ENCODE measurements around the gene SPATA7. TPM values are rescaled to one million over a fixed set of nuclear protein-coding genes. Genes with fewer than 3 reads are reported as not detected.

The SPATA7 gene
- total RNA-seq, 1 donor from 2014 or later: 2.4 TPM

DNA sequence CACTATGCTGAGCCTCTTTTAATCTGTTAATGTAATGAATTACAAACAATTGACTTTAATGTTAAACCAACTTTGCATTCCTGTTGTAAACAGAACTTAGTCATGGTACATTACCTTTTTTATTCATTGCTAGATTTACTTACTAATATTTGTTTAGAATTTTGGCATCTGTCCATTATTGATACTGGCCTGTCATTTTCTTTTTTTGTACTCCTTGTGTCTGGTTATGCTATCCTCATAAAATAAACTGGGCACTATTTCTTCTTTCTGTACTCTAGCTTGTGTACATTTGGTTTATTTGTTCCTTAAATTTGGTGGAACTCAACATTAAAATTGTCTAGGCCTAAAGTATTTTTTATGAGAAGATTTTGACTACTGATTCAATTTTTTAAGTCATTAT is 32.1 kb downstream of the SPATA7 start:
- intact Hi-C loops (cut with micrococcal nuclease): no loop called here

DNA sequence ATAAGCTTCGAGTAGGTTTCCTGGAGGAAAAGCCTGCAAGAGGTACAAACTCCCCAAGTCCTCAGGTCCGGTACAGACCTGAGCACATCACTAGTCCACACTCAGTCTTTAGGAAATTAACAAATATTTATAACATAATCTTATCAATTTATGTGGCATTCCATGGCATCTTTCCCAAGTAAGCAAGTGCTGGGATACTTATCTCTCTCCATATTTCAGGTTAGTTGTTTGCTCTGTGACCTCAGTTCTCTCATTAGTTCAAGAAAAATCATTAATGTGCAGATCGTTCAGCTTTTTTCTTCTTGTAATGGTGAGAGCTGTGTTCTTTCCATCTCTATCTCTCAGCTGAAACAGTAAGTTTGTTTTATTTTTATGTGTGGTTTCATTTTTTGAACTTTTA is 34.7 kb downstream of the SPATA7 start:
- intact Hi-C loops (cut with micrococcal nuclease): no loop called here

DNA sequence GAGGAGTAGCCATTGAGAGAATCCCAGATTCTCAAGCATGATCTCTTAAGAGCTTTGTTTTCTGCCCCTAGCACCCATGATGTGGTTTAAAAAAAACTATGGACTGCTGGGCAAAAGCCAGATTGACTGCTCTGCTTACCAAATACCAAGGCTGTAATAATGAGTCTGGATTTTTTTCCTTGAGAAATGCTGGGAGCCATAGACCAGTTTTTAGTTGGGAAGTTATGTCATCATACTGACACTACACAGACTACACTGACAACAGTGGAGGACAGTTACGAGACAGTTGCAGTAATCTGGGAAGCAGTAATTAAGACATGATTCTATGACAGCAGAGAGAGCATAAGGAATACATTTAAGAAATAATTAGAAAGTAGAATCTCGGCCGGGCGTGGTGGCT is 35.8 kb downstream of the SPATA7 start:
- intact Hi-C loops (cut with micrococcal nuclease): no loop called here

DNA sequence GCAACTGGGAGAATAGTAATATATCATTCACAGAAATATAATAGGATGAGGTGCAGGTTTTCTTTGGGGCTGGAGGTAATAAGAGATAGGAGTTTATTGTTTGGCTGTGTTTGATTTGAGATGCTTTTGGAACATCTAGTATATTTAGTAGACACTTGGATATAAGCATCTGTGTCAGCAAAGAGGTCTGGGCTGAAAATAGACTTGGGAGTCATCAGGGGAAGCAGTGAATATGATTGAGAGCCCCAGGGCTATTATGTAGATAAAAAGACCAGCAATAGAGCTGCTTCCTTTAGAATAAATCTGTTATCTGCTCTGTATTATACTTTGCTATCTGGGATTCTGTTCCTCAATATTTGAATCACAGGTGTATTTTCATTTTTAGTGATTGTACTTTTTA is 36.6 kb downstream of the SPATA7 start:
- intact Hi-C loops (cut with micrococcal nuclease): no loop called here

DNA sequence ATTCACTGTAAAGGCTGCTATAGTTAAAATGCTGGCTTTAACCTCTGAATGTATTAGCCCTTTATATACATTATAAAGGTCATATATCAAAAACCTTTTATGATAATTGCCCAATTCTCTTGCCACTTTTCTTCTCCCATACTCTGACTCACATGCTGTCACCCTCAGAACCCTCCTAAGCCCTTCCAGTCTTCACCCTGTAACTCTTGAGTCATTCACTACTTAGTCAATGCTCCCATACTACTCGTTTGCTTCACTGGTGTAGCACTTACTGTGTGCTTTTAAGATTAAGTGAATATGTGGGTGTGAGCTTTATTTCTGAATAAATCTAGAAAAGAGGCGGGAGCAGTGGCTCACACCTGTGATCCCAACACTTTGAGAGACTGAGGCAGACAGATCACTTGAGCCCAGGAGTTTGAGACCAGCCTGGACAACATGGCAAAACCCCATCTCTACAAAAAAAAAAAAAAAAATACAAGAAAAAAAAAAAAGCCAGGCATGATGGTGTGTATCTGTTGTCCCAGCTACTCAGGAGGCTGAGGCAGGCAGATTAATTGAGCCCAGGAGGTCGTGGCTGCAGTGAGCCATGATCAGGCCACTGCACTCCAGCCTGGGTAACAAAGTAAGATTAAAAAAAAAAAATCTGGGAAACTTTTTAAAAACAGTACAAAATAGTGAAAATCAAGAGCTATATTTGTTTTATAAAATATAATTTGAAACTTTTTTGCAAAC is 37.6 kb downstream of the SPATA7 start:
- intact Hi-C loops (cut with micrococcal nuclease): no loop called here

DNA sequence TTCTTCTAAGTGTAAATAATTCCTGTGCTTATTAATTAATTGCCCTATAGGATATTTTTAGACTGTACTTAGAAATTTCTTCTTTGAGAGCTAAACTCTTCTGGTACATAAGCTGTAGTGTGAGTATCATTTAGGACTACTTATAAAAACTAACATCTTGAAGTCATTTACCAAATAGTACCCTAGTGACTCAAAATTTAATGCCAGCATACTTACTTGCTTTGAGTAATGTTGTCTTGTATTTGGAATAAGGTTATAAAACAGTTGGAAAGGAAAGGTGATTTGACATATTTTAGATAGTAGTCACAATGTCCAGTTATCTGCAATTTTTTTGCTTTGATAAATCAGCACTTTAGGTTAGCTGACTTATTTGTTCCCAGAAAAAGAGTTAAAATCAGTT is 39.1 kb downstream of the SPATA7 start:
- intact Hi-C loops (cut with micrococcal nuclease): no loop called here

- intact Hi-C loops (cut with micrococcal nuclease): no loop called here
These were observed 40.8 kb downstream of the SPATA7 start for GRCh38 chr14:88426271-88426670.

DNA sequence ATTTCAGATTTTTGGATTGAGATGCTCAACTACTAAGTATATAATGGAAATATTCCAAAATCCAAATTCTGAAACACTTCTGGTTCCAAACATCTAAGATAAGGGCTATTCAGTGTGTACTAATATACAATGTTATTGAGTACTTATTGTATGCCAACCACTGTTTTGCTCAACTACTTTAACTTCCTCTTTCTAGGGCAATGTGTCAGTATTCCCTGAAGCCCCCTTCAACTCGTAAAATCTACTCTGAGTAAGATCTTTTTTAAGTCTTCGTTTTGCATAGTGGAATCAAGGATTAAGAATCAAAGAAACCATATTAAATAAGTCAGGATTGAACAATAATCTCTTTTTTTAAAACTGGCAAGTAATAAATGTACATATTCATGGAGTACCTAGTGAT is 45.5 kb downstream of the SPATA7 start:
- intact Hi-C loops (cut with micrococcal nuclease): no loop called here

DNA sequence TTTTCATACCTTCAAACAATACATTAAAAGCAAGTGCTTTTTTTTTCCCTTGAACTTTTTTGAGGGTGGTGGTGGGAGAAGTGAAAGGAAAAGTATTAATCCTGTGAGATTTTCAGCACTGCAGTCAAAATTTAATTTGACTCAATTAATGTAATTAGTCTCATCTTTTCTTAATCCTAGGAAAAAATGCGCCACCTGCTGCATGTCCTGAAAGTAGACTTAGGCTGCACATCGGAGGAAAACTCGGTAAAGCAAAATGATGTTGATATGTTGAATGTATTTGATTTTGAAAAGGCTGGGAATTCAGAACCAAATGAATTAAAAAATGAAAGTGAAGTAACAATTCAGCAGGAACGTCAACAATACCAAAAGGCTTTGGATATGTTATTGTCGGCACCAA is 52.2 kb downstream of the SPATA7 start:
- intact Hi-C loops (cut with micrococcal nuclease): no loop called here

DNA sequence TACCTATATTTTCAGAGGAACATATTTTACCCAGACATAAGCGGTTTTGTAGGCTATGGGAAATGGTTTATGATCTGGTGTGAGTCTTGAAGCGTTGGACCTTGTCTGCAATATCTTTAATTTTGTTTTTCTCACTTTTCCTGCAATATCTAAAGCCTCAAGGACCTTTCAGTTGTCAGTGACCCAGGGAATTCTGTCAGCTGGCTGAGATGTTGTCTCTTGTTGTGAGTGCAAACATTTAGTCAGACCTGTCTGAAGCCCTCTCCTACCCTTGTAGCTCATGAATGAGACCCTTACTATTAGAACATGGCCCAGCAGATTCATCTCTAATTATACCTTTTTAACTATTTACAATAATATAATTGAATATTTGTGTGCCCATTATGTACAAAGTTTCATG is 53.6 kb downstream of the SPATA7 start:
- intact Hi-C loops (cut with micrococcal nuclease): no loop called here

DNA sequence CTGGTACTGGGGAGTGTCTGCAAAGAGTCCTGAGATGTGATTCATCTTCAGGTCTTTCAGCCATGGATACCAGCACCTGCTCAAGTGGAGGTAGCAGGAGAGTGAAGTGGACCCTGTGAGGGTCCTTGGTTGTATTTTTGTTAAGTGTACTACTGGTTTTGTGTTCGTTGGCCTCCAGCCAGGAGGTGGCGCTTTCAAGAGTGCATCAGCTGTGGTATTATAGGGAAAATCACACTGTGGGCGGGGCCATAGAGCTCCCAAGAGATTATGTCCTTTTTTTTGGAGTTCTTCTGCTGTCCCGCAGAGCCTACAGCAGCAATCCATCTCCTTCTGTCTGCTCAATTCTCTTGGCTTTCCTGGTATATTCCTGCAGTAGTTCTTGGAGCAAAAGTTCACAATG is 66.8 kb downstream of the SPATA7 start:
- intact Hi-C loops (cut with micrococcal nuclease): no loop called here

DNA sequence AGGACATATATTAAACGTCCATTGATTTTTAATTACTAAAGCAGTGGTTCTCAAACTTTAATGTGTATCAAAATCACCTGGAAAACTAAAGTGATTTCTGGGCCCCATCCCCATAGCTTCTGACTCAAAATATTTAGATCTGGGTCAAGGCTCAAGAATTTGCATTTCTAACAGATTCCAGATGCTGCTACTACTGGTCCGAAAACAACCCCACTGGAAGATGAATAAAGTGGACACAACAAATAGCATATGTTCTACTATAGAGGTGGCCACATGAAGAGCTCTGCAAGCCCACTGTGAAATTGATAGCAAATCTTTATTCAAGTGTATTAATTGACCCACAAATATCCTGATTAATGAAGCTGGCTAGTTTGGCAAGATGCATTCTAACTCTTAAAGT is 69.4 kb downstream of the SPATA7 start:
- intact Hi-C loops (cut with micrococcal nuclease): no loop called here

DNA sequence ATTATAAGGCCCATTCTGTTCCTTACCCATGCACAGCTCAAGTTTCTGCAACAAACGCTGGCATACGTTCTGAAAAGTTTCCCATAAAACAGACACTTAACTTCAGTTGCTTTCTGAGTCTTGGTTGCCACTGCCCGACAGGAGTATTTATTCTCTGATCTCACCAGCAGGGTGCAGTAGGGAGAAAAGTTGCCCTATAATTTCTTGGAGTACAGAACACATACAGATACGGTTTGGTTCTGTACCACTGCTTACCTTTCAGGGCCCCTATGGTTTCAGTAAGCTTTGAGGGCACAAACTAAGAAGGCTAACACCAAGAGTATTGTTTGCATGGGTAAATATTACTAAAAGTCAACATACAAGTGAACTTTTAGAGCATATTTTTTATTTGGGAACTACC is 77.9 kb downstream of the SPATA7 start:
- intact Hi-C loops (cut with micrococcal nuclease): no loop called here

DNA sequence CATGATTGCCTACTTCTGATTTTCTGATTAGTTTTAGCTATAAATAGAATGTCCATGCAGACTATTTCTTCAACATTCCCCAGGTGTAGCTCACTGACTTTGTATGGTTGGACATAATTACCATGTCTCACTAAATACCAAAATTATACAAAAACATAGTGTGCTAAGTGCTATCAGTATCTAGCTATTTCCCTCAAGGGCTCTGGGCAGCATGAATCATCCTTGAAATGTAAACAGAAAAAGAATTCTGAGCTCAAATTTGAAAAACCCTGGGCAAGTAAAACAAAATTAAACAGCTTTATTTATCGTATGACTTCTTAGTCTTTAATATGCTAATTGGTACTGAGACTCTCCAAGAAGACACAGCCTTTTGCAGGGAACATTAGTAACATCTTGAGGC is 82.9 kb downstream of the SPATA7 start:
- intact Hi-C loops (cut with micrococcal nuclease): no loop called here

DNA sequence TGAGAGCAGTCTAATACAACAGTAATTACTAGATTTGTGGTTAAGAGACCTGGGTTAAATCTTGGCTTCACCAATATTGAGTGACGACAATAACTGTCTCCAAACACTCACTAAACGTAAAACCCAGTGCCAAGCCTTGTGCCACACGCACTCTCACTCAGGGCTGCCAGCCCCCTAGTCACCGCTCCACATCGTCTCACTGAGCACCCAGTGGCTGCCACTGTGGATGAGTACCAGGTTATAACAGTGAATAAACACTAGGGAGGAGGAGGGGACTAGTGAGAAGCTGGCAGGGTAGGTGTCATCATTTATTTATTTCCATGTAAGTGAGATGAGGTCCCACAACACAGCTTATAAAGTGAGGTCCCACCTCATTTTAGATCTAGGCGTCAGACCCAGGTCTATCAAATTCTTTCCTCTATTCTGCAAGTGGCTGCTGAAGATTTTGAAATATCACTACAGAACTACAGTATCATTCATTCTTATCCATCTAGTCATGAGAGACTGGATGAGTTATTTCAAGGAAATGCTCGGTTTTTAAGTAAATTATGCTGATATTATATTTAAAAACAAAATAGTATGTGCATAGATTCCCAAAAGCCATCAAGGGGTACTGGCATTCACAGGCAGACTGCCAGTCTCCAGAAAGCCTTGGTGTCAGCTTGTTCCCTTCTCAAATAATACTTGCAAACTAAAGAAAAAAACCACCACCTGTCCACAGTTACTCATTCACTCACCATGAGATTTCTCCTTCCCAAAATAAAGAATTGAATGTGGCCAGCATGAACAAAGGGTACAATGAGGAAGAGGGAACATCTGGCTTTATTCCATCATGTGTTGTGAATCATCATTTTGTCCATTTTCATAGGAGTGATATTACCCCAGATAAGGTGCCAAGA is 85.3 kb downstream of the SPATA7 start:
- intact Hi-C loops (cut with micrococcal nuclease): no loop called here

- intact Hi-C loops (cut with micrococcal nuclease): no loop called here
These were observed 88.3 kb downstream of the SPATA7 start for GRCh38 chr14:88473791-88474190.

GRCh38 chr14:88476214-88476774 is 90.8 kb downstream of the SPATA7 start:
- intact Hi-C loops (cut with micrococcal nuclease): no loop called here

DNA sequence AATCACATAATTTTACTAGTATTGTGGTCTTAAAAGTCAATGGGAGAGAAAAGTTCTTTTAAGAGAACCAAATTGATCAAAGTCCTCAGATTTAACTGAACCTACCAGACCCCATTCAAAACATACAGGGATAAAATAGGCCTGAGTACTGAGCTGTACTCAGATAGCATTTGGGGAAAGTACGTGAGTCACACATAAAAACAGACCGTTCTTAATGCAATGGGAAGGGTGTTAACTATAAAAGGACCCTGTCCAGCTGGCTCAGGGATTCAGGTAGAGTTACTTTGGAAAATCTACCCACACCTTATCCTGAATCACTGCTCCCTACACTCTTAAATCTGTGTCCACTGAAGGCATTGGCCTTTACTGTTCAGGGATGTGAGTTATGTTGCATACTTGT is 91.4 kb downstream of the SPATA7 start:
- intact Hi-C loops (cut with micrococcal nuclease): no loop called here

- intact Hi-C loops (cut with micrococcal nuclease): no loop called here
These were observed 92.2 kb downstream of the SPATA7 start for GRCh38 chr14:88477513-88478250.

- intact Hi-C loops (cut with micrococcal nuclease): no loop called here
These were observed 93.5 kb downstream of the SPATA7 start for GRCh38 chr14:88478931-88479330.

GRCh38 chr14:88479574-88479987 is 94.1 kb downstream of the SPATA7 start:
- intact Hi-C loops (cut with micrococcal nuclease): no loop called here

DNA sequence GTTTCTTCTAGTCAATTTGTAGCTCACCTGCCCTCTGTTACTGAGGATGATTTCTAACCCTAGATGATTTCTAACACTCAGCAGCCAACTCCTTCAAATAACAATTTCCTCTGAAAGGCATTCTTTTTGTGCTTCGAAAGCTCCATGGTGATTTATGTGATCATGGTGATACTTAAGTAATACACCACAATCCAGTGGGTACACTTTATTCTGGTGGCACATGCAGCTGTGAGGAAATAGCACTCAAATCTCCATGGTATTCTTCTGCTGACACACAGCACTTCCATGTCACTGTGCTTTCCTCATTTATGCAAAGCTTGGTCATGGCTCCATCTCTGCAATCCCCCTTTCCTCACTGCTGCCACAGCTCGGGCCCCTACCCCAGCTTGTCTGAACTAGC is 95.6 kb downstream of the SPATA7 start:
- intact Hi-C loops (cut with micrococcal nuclease): no loop called here
